Astrocyte of the cerebellum (primary cell): ENCODE results near the gene TRPC3.

Experiments used
- DNase-seq: peaks from one replicate; pipeline ENCODE4 v3.0.0-alpha.2; 2011; ENCODE audit warnings: low read depth
- H3K4me3 ChIP-seq: 2 replicates; pipeline ENCODE4 v1.5.1; 2011; ENCODE audit warnings: mild to moderate bottlenecking, low read depth, low read length, moderate library complexity
- CTCF ChIP-seq: IDR thresholded peaks from 2 replicates; pipeline ENCODE4 v1.5.1; 2012; ENCODE audit warnings: low read length, low read depth, moderate library complexity, mild to moderate bottlenecking; ENCODE audit errors: missing control alignments
- in situ Hi-C: cut with HindIII; loops from 2 replicates; pipeline ENCODE4 v1.10.0; 2017; ENCODE audit warnings: low sequenced_read_pairs

Gene TRPC3

GRCh38 chr4:121973816-121974215 is 22.0 kb upstream of the TRPC3 start:
- H3K4me3 ChIP-seq = no peak overlapping the region
- no peak for DNase-seq
- no peak for TF ChIP-seq CTCF
- in situ Hi-C loops = no loop called here

DNA sequence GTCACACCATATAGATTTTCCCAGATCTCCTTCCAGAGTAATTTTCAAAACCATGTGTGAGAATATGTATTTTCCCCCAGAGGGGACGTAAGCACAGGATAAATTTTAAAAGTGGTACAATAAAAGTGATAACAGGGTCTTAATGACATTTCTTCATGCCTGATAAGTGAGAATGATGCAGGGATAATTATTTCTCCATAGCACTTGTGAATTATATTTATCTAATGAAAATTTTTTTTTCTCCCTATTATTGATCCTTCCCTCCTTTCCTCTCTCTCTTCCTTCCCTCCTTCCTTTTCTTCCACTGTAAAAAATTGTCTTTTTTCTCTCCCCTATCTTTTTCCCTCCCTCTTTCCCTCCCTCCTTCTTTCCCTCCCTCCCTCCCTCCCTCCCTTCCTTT is 17.0 kb upstream of the TRPC3 start:
- DNase-seq = no peak
- no peak for TF ChIP-seq CTCF
- in situ Hi-C loops = no loop called here
- no peak overlapping the region for H3K4me3 ChIP-seq

DNA sequence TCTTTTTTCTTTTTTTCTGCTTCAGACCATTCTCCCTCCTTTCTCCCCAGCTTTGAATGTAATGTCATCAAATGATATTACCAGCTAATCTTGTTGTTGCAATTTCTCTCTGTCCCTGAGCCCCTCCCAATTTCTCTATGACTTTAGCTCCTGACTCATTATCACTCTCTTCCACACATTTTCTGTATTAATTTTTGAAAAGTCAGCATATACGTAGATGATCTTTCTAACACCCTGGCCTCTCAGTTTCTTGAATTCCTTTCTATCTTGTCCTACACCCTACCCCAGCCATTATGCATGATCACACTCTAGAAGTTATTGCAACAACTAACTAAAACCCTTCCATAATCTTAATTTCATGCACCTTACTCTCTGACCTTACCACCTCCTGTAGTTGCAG is 13.1 kb upstream of the TRPC3 start:
- in situ Hi-C loops = no loop called here
- DNase-seq = no peak
- no peak overlapping the region for H3K4me3 ChIP-seq
- TF ChIP-seq CTCF = no peak

- in situ Hi-C loops = no loop called here
- DNase-seq = no peak
- no peak overlapping the region for H3K4me3 ChIP-seq
- no peak for TF ChIP-seq CTCF
Measured at GRCh38 chr4:121960818-121961217, 9.0 kb upstream of the TRPC3 start.

DNA sequence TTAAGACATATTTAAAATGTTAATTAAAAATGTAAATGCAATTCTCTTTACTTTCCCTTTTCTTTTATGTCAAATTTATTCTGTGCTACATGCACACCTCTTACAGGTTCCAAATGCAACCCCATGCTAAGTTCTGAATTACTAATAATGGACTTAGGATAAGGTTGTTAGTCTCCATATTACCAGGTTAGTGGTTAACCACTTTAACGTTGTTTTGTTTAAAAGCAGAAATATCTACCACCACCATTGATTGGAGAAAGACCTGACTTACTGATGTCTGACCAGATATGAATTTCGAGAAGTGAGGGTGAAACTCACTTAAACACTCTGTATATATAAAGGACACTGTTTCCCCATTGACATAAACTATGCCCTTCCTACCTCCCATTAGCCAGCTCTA is 6.9 kb upstream of the TRPC3 start:
- DNase-seq = no peak
- H3K4me3 ChIP-seq = no peak overlapping the region
- no peak for TF ChIP-seq CTCF
- in situ Hi-C loops = no loop called here

GRCh38 chr4:121957266-121957665 is 5.4 kb upstream of the TRPC3 start:
- no peak for DNase-seq
- no peak for TF ChIP-seq CTCF
- in situ Hi-C loops = no loop called here
- no peak overlapping the region for H3K4me3 ChIP-seq

GRCh38 chr4:121953860-121954259 is 2.0 kb upstream of the TRPC3 start:
- TF ChIP-seq CTCF = no peak
- no peak for DNase-seq
- no peak overlapping the region for H3K4me3 ChIP-seq
- in situ Hi-C loops = no loop called here
